Ovary (tissue), 9 donors: Measurements from ENCODE around the gene VPS26C. TPM values are rescaled to one million over a fixed set of nuclear protein-coding genes. Genes with fewer than 3 reads are reported as not detected.

Experiments
- DNase-seq, 5 donors: peaks; one replicate each; pipeline ENCODE4 v3.0.0-alpha.2; 2019 to 2020
- H3K27ac ChIP-seq, 2 donors: fragments of 200-600 bp; one replicate each; pipeline versions ENCODE4 v1.5.1 to v1.8.0; 2019 to 2022
- H3K27me3 ChIP-seq: fragments of 200-600 bp; one replicate; pipeline ENCODE4 v1.8.0; 2022
- H3K36me3 ChIP-seq: fragments of 200-600 bp; sonication (generic); one replicate; pipeline ENCODE4 v1.5.1; 2019
- H3K4me1 ChIP-seq: one replicate; pipeline ENCODE4 v1.8.1; 2013; ENCODE audit warnings: mild to moderate bottlenecking, moderate library complexity; ENCODE audit not compliant: insufficient read depth
- H3K4me3 ChIP-seq: fragments of 200-600 bp; sonication (generic); one replicate; pipeline ENCODE4 v1.5.1; 2017
- H3K9me3 ChIP-seq, 2 donors: fragments of 200-600 bp in 1 of 2; sonication (generic) in 1 of 2; one replicate each; pipeline versions ENCODE4 v1.5.1 to v1.8.1; 2013 to 2019; ENCODE audit warnings: mild to moderate bottlenecking in 1 of 2, moderate library complexity in 1 of 2
- CTCF ChIP-seq, 3 donors: fragments of 450-650 bp in 2 of 3; fragments of 200-600 bp in 1 of 3; IDR thresholded peaks; one replicate each; pipeline versions ENCODE4 v1.5.1 to v1.8.0; 2016 to 2022; ENCODE audit warnings: antibody characterized with exemption in 3 of 3, mild to moderate bottlenecking in 1 of 3
- EP300 ChIP-seq: sonication (generic); formaldehyde crosslinking; IDR thresholded peaks from one replicate; pipeline ENCODE4 v1.6.1; 2017; ENCODE audit warnings: antibody characterized with exemption
- POLR2A ChIP-seq: fragments of 450-650 bp; IDR thresholded peaks from one replicate; pipeline ENCODE4 v1.6.1; 2017; ENCODE audit warnings: antibody characterized with exemption, mild to moderate bottlenecking, moderate library complexity
- WGBS, 3 donors: extraction: QIAGEN DNeasy Blood & Tissue Kit in 1 of 3; methylation state at CpG; one replicate each; pipeline versions ENCODE4 v1.1.5 to v1.1.7; 2013 to 2017; 5-methylcytosine and 5-hydroxymethylcytosine counted together
- intact Hi-C, 4 donors: fragments of 100-400 bp; cut with DNase I; formaldehyde crosslinking; loops; one replicate each; pipeline versions ENCODE4 v1.11.0 to v1.15.1; 2022 to 2023
- polyA plus RNA-seq, 2 donors: library from polyadenylated mRNA; stranded (reverse); fragments of 200-250 nt in 1 of 2; fragments of 350-450 nt in 1 of 2; fragmentation: Illumina TruSeq in 1 of 2; extraction: RNeasy Lipid Tissue Mini Kit (QIAGEN cat#74804) in 1 of 2; gene quantifications; one replicate each; pipeline ENCODE4 v1.2.3, GENCODE V29; 2013 to 2014
- total RNA-seq, 7 donors: library from RNA; depleted of rRNA in 2 of 7; stranded (reverse); fragments of >200 nt in 2 of 7; fragmentation: NEBNext Ultra II Directional in 3 of 7; extraction: Animal tissue kit (Norgen Biotek cat#: 25700) in 3 of 7; gene quantifications; one replicate each; pipeline versions ENCODE4 v1.1.0 to v1.2.4, GENCODE V29; 2016 to 2023
- donor health status: DM: no; HTN: no; CAD: no; lungs with moderate emphysema.
- donor health status: DM: no; HTN: no; CAD: no.
- donor health status: Bipolar disorder and iron deficiency.
- donor health status: DM: yes; HTN: yes; CAD: no.
- donor health status: DM: no; HTN: no; CAD: no.
- donor health status: DM: yes; HTN: yes; CAD: no.

The VPS26C gene
- total and polyA plus RNA-seq, 9 donors, result 16.3 to 47.7 (median 33.9) TPM

- no peaks in the 10 kb centered on the region for H3K27me3 ChIP-seq
- H3K4me1 ChIP-seq, result no peaks in the 10 kb centered on the region
- H3K9me3 ChIP-seq, result no peaks in the 10 kb centered on the region
- H3K36me3 ChIP-seq, result no peaks in the 10 kb centered on the region
- no peak overlapping the region for H3K27ac ChIP-seq
- TF ChIP-seq CTCF (IDR thresholded peaks at IDR 0.05) (no peak), POLR2A (no peak), EP300 (no peak)
- WGBS, 3 donors, result 30 to 39% (median 32%) methylated on average over 9 of the region's 9 CpGs
- DNase-seq, result no peak
- intact Hi-C loops, result loop anchor here in 1 of 4 donors (5.0 kb wide), 1 partner anchor 1127 kb away; no protein-coding TSS in a partner anchor
- H3K4me3 ChIP-seq, result no peak overlapping the region
Measured at GRCh38 chr21:37273911-37274690, 7.0 kb upstream of the VPS26C start.

- Histone ChIP-seq H3K4me3 (no peak overlapping the region), H3K27me3 (no peaks in the 10 kb centered on the region), H3K27ac (no peak overlapping the region), H3K4me1 (no peaks in the 10 kb centered on the region), H3K9me3 (no peaks in the 10 kb centered on the region), H3K36me3 (no peaks in the 10 kb centered on the region)
- WGBS, 3 donors, result 42 to 65% (median 52%) methylated on average over 1 of the region's 1 CpG
- TF ChIP-seq POLR2A, result no peak
- TF ChIP-seq EP300, result no peak
- no peak for TF ChIP-seq CTCF (IDR thresholded peaks at IDR 0.05)
- no peak for DNase-seq
- intact Hi-C loops, result loop anchor here in 1 of 4 donors (5.0 kb wide), 1 partner anchor 1126 kb away; no protein-coding TSS in a partner anchor
Measured at GRCh38 chr21:37273440-37273839, 6.3 kb upstream of the VPS26C start.

GRCh38 chr21:37272897-37273296 is 5.8 kb upstream of the VPS26C start:
- intact Hi-C loops, result loop anchor here in 1 of 4 donors (5.0 kb wide), 1 partner anchor 1126 kb away; no protein-coding TSS in a partner anchor
- TF ChIP-seq CTCF (IDR thresholded peaks at IDR 0.05) (no peak), POLR2A (no peak), EP300 (no peak)
- Histone ChIP-seq H3K4me1 (no peaks in the 10 kb centered on the region), H3K27ac (no peak overlapping the region), H3K9me3 (no peaks in the 10 kb centered on the region), H3K36me3 (no peaks in the 10 kb centered on the region), H3K4me3 (no peak overlapping the region), H3K27me3 (no peaks in the 10 kb centered on the region)
- WGBS, 3 donors, result 92 to 94% (median 93%) methylated on average over 6 of the region's 6 CpGs
- no peak for DNase-seq

GRCh38 chr21:37270576-37271365 is 3.6 kb upstream of the VPS26C start:
- no peak overlapping the region for H3K27ac ChIP-seq
- intact Hi-C loops, result loop anchor here in 1 of 4 donors (5.0 kb wide), 1 partner anchor 1123 kb away; no protein-coding TSS in a partner anchor
- DNase-seq, result no peak
- H3K9me3 ChIP-seq, result no peaks in the 10 kb centered on the region
- H3K4me3 ChIP-seq, result no peak overlapping the region
- H3K27me3 ChIP-seq, result no peaks in the 10 kb centered on the region
- H3K36me3 ChIP-seq, result no peaks in the 10 kb centered on the region
- no peak for TF ChIP-seq EP300
- TF ChIP-seq POLR2A, result no peak
- TF ChIP-seq CTCF (IDR thresholded peaks at IDR 0.05), result no peak
- H3K4me1 ChIP-seq, result peaks cover 3% of the 10 kb centered on the region
- 82 to 93% (median 91%) methylated on average over 8 of the region's 8 CpGs for WGBS, 3 donors
